Colonic mucosa (tissue), 4 donors: ENCODE results near the gene SLC35F4. TPM values are rescaled to one million over a fixed set of nuclear protein-coding genes. Genes with fewer than 3 reads are reported as not detected.
"Not testable (repeated sequence)": the region's sequence is repeated elsewhere in the genome, so short reads cannot be mapped to it uniquely, and the experiment has no call there.

Experiments
- DNase-seq: peaks from one replicate; pipeline ENCODE4 v3.0.0-alpha.2; 2020
- H3K27ac ChIP-seq: fragments of 200-600 bp; one replicate; pipeline ENCODE4 v1.8.0; 2021
- H3K27me3 ChIP-seq: fragments of 200-600 bp; one replicate; pipeline ENCODE4 v1.8.0; 2021
- H3K36me3 ChIP-seq: fragments of 200-600 bp; one replicate; pipeline ENCODE4 v1.8.0; 2021
- H3K4me1 ChIP-seq: fragments of 200-600 bp; one replicate; pipeline ENCODE4 v1.8.0; 2021; ENCODE audit warnings: mild to moderate bottlenecking
- H3K4me3 ChIP-seq: fragments of 200-600 bp; one replicate; pipeline ENCODE4 v1.8.0; 2021
- H3K9ac ChIP-seq, 2 donors: one replicate each; pipeline ENCODE4 v1.7.0; 2013; ENCODE audit warnings: control low read depth in 2 of 2, low read depth in 2 of 2, low read length in 2 of 2
- H3K9me3 ChIP-seq: fragments of 200-600 bp; one replicate; pipeline ENCODE4 v1.8.0; 2021
- intact Hi-C: fragments of 100-400 bp; cut with DNase I; formaldehyde crosslinking; loops from one replicate; pipeline ENCODE4 v1.14.1; 2022
- total RNA-seq, 2 donors: library from RNA; stranded (reverse); fragmentation: NEBNext Ultra II Directional in 1 of 2; extraction: Animal tissue kit (Norgen Biotek cat#: 25700) in 1 of 2; gene quantifications; one replicate each; pipeline ENCODE4 v1.2.1, GENCODE V29; 2021
- TF ChIP-seq, protein P1 (sequence below): fragments of 200-600 bp; IDR thresholded peaks from one replicate; pipeline ENCODE4 v1.8.0; 2022; ENCODE audit warnings: antibody characterized with exemption, mild to moderate bottlenecking
- donor health status: healthy.
- donor health status: DM: no; HTN: no; CAD: no.
- donor health status: DM: no; HTN: no; CAD: no.

SLC35F4 gene
- total RNA-seq, 2 donors from 2014 or later: not detected

- Histone ChIP-seq H3K36me3 (no peaks in the 10 kb centered on the region), H3K4me1 (no peaks in the 10 kb centered on the region), H3K9ac (no peak overlapping the region), H3K9me3 (no peaks in the 10 kb centered on the region), H3K27me3 (no peaks in the 10 kb centered on the region), H3K27ac (no peak overlapping the region), H3K4me3 (no peak overlapping the region)
- no peak for DNase-seq
- intact Hi-C loops: no loop called here
- TF ChIP-seq, protein P1, sequence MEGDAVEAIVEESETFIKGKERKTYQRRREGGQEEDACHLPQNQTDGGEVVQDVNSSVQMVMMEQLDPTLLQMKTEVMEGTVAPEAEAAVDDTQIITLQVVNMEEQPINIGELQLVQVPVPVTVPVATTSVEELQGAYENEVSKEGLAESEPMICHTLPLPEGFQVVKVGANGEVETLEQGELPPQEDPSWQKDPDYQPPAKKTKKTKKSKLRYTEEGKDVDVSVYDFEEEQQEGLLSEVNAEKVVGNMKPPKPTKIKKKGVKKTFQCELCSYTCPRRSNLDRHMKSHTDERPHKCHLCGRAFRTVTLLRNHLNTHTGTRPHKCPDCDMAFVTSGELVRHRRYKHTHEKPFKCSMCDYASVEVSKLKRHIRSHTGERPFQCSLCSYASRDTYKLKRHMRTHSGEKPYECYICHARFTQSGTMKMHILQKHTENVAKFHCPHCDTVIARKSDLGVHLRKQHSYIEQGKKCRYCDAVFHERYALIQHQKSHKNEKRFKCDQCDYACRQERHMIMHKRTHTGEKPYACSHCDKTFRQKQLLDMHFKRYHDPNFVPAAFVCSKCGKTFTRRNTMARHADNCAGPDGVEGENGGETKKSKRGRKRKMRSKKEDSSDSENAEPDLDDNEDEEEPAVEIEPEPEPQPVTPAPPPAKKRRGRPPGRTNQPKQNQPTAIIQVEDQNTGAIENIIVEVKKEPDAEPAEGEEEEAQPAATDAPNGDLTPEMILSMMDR: no peak
These were observed 111.4 kb downstream of the SLC35F4 start for GRCh38 chr14:57754527-57754926.

- Histone ChIP-seq H3K9me3 (no peaks in the 10 kb centered on the region), H3K9ac (no peak overlapping the region), H3K4me3 (no peak overlapping the region), H3K27me3 (no peaks in the 10 kb centered on the region), H3K27ac (no peak overlapping the region), H3K4me1 (no peaks in the 10 kb centered on the region), H3K36me3 (no peaks in the 10 kb centered on the region)
- no peak for DNase-seq
- intact Hi-C loops: no loop called here
- TF ChIP-seq, protein P1: no peak
These were observed 112.1 kb downstream of the SLC35F4 start for GRCh38 chr14:57753821-57754220.

DNA sequence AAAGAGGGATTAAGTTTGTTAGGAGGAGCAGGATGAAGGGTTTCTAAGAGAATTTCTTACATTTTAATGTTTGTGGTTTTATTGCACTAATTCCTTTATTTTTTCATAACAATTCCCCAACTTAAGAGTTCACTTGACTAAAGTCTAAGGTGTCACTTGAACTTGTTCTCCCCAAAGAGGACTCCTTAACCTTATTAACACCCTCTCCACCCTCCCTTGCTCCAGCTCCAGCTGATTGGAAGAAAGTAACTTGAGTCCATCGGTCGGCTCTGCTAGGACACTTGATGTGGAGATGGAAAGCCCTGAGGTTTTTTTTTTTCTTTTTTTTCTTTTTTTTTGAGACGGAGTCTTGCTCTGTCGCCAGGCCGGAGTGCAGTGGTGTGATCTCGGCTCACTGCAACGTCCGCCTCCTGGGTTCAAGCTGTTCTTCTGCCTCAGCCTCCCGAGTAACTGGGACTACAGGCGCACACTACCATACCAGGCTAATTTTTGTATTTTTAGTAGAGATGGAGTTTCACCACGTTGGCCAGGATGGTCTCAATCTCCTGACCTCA, 113.7 kb downstream of the SLC35F4 start:
- intact Hi-C loops, H3K27me3 ChIP-seq: not testable (repeated sequence)

DNA sequence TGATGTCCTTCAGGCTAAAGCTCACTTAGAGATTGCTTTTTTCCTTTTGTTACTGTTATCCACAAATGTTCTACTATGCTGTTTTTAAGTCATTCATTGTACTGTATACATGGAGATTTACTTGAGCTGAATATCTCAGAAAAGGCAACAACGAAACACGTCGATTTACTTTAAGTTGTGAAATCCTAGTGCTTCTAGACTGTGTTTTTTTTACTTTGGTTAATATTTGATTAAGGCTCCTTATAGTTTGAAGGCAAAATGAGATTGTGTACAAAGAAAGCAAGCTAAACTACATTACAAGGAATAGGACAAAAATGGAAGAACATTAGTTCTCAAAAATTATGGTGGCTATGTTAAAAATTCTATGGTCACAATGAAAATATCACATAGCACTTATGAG, 114.5 kb downstream of the SLC35F4 start:
- Histone ChIP-seq H3K9ac (no peak overlapping the region), H3K4me3 (no peak overlapping the region), H3K36me3 (no peaks in the 10 kb centered on the region), H3K4me1 (no peaks in the 10 kb centered on the region), H3K9me3 (no peaks in the 10 kb centered on the region), H3K27ac (no peak overlapping the region), H3K27me3 (no peaks in the 10 kb centered on the region)
- no peak for DNase-seq
- intact Hi-C loops: no loop called here
- TF ChIP-seq, protein P1: no peak

More for the DNA sequence above, 113.7 kb downstream of the SLC35F4 start:
- not testable (repeated sequence) for H3K4me1 ChIP-seq, H3K9ac ChIP-seq, H3K36me3 ChIP-seq, H3K27ac ChIP-seq, H3K9me3 ChIP-seq, H3K4me3 ChIP-seq, DNase-seq

- DNase-seq: no peak
- Histone ChIP-seq H3K36me3 (no peaks in the 10 kb centered on the region), H3K9me3 (no peaks in the 10 kb centered on the region), H3K4me1 (no peaks in the 10 kb centered on the region), H3K27me3 (no peaks in the 10 kb centered on the region), H3K27ac (no peak overlapping the region), H3K9ac (no peak overlapping the region), H3K4me3 (no peak overlapping the region)
- TF ChIP-seq, protein P1: no peak
- intact Hi-C loops: no loop called here
These were observed 116.6 kb downstream of the SLC35F4 start for GRCh38 chr14:57749267-57749666.

DNA sequence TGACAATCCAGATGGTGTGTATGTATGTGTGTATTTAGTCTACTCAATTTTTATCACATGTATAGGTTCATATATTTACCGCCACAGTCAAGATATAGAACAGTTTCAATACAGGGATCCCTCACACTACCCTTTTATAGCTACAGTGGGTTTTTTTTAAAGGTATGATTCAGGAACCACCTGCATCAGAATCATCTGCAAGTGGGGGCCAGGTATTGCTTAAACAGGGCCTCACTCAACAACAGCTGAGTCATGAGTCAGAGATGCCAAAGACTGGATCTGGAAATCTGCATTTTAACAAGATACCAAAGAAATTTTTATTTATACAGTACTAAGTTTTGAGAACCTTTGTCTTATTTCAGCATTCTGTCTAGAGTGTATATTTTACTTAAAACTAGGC, 117.6 kb downstream of the SLC35F4 start:
- H3K9me3 ChIP-seq: no peaks in the 10 kb centered on the region

More for the DNA sequence above, 117.6 kb downstream of the SLC35F4 start:
- intact Hi-C loops: no loop called here
- TF ChIP-seq, protein P1: no peak
- Histone ChIP-seq H3K4me3 (no peak overlapping the region), H3K36me3 (no peaks in the 10 kb centered on the region), H3K27ac (no peak overlapping the region), H3K27me3 (no peaks in the 10 kb centered on the region), H3K9ac (no peak overlapping the region), H3K4me1 (no peaks in the 10 kb centered on the region)
- no peak for DNase-seq
